Chondrocyte (in vitro differentiated cells): ENCODE measurements around the gene PLAC1. TPM values are rescaled to one million over a fixed set of nuclear protein-coding genes. Genes with fewer than 3 reads are reported as not detected.

Source experiments
- DNase-seq: peaks from one replicate; pipeline ENCODE4 v3.0.0; 2021; ENCODE audit warnings: mixed read lengths, low spot score
- H3K27ac Mint-ChIP-seq: one replicate; pipeline ENCODE4 v1.8.0; 2021; ENCODE audit warnings: mild to moderate bottlenecking, moderate library complexity, mixed read lengths; ENCODE audit not compliant: unreplicated experiment
- H3K27me3 Mint-ChIP-seq: 2 replicates; pipeline ENCODE4 v1.8.0; 2021; ENCODE audit warnings: low read depth, mixed read lengths
- H3K36me3 Mint-ChIP-seq: 2 replicates; pipeline ENCODE4 v1.8.0; 2021; ENCODE audit warnings: low read depth, mixed read lengths
- H3K4me1 Mint-ChIP-seq: 2 replicates; pipeline ENCODE4 v1.8.0; 2021; ENCODE audit warnings: low read depth, mild to moderate bottlenecking, mixed read lengths
- H3K4me3 Mint-ChIP-seq: one replicate; pipeline ENCODE4 v1.8.0; 2021; ENCODE audit warnings: mild to moderate bottlenecking, moderate library complexity, mixed read lengths; ENCODE audit not compliant: unreplicated experiment
- H3K9me3 Mint-ChIP-seq: 2 replicates; pipeline ENCODE4 v1.8.0; 2021; ENCODE audit warnings: low read depth, mixed read lengths
- total RNA-seq: library from RNA; stranded (reverse); gene quantifications from 3 replicates; pipeline ENCODE4 v1.2.1, GENCODE V29; 2021
- TF ChIP-seq, protein P1 (sequence below): fragments of 200-600 bp; sonication (generic); IDR thresholded peaks from 2 replicates; pipeline ENCODE4 v1.5.0; 2021; ENCODE audit warnings: antibody characterized with exemption, mild to moderate bottlenecking, moderate library complexity

The PLAC1 gene
- total RNA-seq, 1 donor from 2014 or later, result not detected

- Mint-ChIP-seq H3K36me3 (no peaks in the 10 kb centered on the region), H3K4me3 (no peak overlapping the region), H3K9me3 (no peaks in the 10 kb centered on the region), H3K27ac (no peak overlapping the region), H3K27me3 (peaks cover 3% of the 10 kb centered on the region), H3K4me1 (peaks cover 26% of the 10 kb centered on the region)
- no peak for DNase-seq
- TF ChIP-seq, protein P1, sequence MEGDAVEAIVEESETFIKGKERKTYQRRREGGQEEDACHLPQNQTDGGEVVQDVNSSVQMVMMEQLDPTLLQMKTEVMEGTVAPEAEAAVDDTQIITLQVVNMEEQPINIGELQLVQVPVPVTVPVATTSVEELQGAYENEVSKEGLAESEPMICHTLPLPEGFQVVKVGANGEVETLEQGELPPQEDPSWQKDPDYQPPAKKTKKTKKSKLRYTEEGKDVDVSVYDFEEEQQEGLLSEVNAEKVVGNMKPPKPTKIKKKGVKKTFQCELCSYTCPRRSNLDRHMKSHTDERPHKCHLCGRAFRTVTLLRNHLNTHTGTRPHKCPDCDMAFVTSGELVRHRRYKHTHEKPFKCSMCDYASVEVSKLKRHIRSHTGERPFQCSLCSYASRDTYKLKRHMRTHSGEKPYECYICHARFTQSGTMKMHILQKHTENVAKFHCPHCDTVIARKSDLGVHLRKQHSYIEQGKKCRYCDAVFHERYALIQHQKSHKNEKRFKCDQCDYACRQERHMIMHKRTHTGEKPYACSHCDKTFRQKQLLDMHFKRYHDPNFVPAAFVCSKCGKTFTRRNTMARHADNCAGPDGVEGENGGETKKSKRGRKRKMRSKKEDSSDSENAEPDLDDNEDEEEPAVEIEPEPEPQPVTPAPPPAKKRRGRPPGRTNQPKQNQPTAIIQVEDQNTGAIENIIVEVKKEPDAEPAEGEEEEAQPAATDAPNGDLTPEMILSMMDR, result no peak
Measured at GRCh38 chrX:134554291-134554690, 104.0 kb downstream of the PLAC1 start.

DNA sequence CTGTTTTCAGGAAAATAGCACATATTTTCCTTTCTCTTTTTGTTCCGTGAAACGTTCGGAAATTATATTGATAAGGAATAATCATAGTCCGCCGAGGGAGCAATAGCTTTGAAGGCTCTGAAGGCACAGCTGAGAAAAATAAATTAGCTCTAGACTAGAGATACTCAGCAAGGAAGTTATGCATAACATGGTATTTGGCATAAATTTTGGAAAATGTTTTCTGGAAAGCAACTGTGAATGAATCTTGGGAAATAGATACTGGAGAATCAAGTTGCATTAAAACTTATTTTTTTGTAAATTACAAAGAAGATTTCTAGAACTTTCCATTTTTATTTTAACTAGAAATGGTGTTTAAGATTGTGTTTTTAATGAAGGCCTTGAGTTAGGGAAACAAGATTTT, 105.9 kb downstream of the PLAC1 start:
- Mint-ChIP-seq H3K27me3 (peaks cover 3% of the 10 kb centered on the region), H3K36me3 (no peaks in the 10 kb centered on the region), H3K9me3 (no peaks in the 10 kb centered on the region), H3K27ac (no peak overlapping the region), H3K4me1 (peaks cover 31% of the 10 kb centered on the region), H3K4me3 (no peak overlapping the region)
- DNase-seq, result no peak
- TF ChIP-seq, protein P1, result no peak

GRCh38 chrX:134551376-134552048, 106.8 kb downstream of the PLAC1 start:
- H3K27me3 Mint-ChIP-seq, result peaks cover 3% of the 10 kb centered on the region
- peaks cover 37% of the 10 kb centered on the region for H3K4me1 Mint-ChIP-seq
- TF ChIP-seq, protein P1, result no peak
- H3K27ac Mint-ChIP-seq, result peak overlapping the region; percentile 81
- H3K4me3 Mint-ChIP-seq, result peak overlapping the region; percentile 74
- no peaks in the 10 kb centered on the region for H3K36me3 Mint-ChIP-seq
- DNase-seq, result no peak
- no peaks in the 10 kb centered on the region for H3K9me3 Mint-ChIP-seq

- Mint-ChIP-seq H3K4me3 (peak overlapping the region; percentile 89), H3K27ac (peak overlapping the region; percentile 98), H3K9me3 (no peaks in the 10 kb centered on the region), H3K36me3 (no peaks in the 10 kb centered on the region), H3K4me1 (peaks cover 33% of the 10 kb centered on the region), H3K27me3 (no peaks in the 10 kb centered on the region)
- TF ChIP-seq, protein P1, result no peak
- DNase-seq, result no peak
Measured at GRCh38 chrX:134548257-134549201, 109.7 kb downstream of the PLAC1 start.

DNA sequence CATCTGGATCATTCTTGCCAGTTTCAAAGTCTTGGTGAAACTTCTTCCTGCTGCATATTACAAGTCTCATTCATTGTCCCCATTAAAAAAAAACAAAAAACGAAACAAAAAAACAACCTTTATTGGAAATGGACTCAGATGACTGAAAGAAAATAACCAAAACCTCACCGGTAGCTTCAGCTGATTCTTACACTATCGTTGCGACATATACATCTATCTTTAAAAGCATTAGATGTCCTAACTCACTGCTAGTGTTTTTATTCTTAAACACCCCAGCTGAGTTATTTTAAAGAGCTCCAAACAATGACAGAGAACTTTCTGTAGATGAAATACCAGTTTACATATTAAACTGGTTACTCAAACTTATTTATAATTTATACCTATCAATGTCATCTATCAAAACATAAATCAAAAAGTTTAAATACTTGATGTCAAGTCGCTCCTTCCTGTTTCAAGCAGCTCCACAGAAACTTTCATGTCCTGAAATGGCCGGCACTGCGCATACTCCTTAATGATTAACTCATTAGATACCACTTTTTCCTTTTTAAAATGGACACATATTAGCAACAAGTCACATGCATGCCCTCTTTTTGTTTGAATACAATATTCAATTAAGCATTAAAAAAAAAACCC, 111.1 kb downstream of the PLAC1 start:
- Mint-ChIP-seq H3K4me3 (peak overlapping the region; percentile 89), H3K27me3 (no peaks in the 10 kb centered on the region), H3K27ac (peak overlapping the region; percentile 29), H3K36me3 (no peaks in the 10 kb centered on the region), H3K9me3 (no peaks in the 10 kb centered on the region), H3K4me1 (peaks cover 38% of the 10 kb centered on the region)
- TF ChIP-seq, protein P1, result no peak
- DNase-seq, result no peak
